BJ (cell line): Measurements from ENCODE around the gene THAP7. TPM values are rescaled to one million over a fixed set of nuclear protein-coding genes. Genes with fewer than 3 reads are reported as not detected.

Experiments used
- CTCF ChIA-PET: fragments of 350-600 bp; formaldehyde crosslinking; extraction: SDS; loops from one replicate; lab custom pipeline; 2021; ENCODE audit warnings: antibody characterized with exemption, inconsistent platforms; lab: Yijun Ruan, JAX
- POLR2A ChIA-PET: fragments of 300-600 bp; sonication (Branson Sonifier 250); formaldehyde crosslinking; extraction: SDS; loops from one replicate; lab custom pipeline; 2021; ENCODE audit warnings: antibody characterized with exemption; lab: Charles Lee
- DNase-seq: peaks from one replicate; pipeline ENCODE4 v3.0.0-alpha.2; 2011; ENCODE audit warnings: low read depth
- H3K27me3 ChIP-seq: 2 replicates; pipeline ENCODE4 v1.6.0; 2011; ENCODE audit warnings: low read length; ENCODE audit not compliant: control insufficient read depth, insufficient read depth
- H3K36me3 ChIP-seq: 2 replicates; pipeline ENCODE4 v1.5.1; 2011; ENCODE audit warnings: low read length; ENCODE audit not compliant: control insufficient read depth, insufficient read depth
- H3K4me3 ChIP-seq: 2 replicates; pipeline ENCODE4 v1.5.1; 2011; ENCODE audit warnings: low read depth, mild to moderate bottlenecking, control low read depth, low read length
- polyA plus RNA-seq: library from polyadenylated mRNA; depleted of rRNA; stranded (reverse); fragments of >200 nt; gene quantifications from 2 replicates; pipeline ENCODE4 v1.2.3, GENCODE V29; 2011
- TF ChIP-seq, protein P1 (sequence below): IDR thresholded peaks from 2 replicates; pipeline ENCODE4 v1.5.1; 2011; ENCODE audit warnings: low read depth, mild to moderate bottlenecking, control low read depth, inconsistent platforms, low read length, moderate library complexity; ENCODE audit not compliant: insufficient read depth

THAP7 gene
- polyA plus RNA-seq, 1 experiment, result 24.4 TPM

DNA sequence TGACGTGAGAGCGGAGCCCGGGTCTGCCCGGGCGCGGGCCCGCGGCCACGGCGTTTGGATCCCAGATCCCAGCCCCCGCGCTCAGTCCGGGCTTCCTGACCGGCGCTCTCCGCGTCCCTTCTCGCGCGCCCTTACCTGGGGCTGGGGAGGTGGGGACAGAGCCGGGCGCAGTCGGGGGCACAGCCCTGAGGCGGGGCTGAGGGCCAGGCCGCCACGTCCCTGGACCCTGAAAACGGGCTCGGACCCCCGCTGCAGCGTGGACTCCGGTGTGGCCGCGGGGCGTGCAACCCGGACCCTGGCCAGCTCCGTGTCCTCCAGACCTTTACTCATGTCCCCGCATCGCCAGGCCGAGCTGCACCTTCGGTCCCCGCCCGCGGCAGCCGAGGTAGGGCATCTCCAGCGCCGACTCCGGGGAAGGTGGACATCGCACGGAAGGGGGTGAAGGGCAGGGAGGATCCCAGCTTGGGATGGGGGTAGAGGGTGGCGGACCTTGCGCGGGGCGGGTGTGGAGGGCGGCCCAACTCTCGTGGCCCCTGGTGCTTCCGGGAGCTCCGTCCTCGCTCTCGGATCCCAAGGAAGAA, 44.7 kb downstream of the THAP7 start:
- POLR2A ChIA-PET, result interaction anchor here (0.6 to 0.9 kb wide), 3 partner anchors 15 to 72 kb away, joined by 3 to 10 read pairs (median 9); no protein-coding TSS in a partner anchor
- no peak for DNase-seq
- CTCF ChIA-PET, result interaction anchor here (0.7 to 7.2 kb wide), 7 partner anchors 15 to 72 kb away, joined by 3 to 36 read pairs (median 6); partner anchors contain the start of gene CRKL
- no peaks in the 10 kb centered on the region for H3K27me3 ChIP-seq
- TF ChIP-seq, protein P1, sequence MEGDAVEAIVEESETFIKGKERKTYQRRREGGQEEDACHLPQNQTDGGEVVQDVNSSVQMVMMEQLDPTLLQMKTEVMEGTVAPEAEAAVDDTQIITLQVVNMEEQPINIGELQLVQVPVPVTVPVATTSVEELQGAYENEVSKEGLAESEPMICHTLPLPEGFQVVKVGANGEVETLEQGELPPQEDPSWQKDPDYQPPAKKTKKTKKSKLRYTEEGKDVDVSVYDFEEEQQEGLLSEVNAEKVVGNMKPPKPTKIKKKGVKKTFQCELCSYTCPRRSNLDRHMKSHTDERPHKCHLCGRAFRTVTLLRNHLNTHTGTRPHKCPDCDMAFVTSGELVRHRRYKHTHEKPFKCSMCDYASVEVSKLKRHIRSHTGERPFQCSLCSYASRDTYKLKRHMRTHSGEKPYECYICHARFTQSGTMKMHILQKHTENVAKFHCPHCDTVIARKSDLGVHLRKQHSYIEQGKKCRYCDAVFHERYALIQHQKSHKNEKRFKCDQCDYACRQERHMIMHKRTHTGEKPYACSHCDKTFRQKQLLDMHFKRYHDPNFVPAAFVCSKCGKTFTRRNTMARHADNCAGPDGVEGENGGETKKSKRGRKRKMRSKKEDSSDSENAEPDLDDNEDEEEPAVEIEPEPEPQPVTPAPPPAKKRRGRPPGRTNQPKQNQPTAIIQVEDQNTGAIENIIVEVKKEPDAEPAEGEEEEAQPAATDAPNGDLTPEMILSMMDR, result 0 out of 2 replicates have a peak, but pooled peaks have one; percentile 3
- peak overlapping the region; percentile 63 for H3K4me3 ChIP-seq
- H3K36me3 ChIP-seq, result peaks cover 2% of the 10 kb centered on the region; the same call in 1 of the 2 replicates

DNA sequence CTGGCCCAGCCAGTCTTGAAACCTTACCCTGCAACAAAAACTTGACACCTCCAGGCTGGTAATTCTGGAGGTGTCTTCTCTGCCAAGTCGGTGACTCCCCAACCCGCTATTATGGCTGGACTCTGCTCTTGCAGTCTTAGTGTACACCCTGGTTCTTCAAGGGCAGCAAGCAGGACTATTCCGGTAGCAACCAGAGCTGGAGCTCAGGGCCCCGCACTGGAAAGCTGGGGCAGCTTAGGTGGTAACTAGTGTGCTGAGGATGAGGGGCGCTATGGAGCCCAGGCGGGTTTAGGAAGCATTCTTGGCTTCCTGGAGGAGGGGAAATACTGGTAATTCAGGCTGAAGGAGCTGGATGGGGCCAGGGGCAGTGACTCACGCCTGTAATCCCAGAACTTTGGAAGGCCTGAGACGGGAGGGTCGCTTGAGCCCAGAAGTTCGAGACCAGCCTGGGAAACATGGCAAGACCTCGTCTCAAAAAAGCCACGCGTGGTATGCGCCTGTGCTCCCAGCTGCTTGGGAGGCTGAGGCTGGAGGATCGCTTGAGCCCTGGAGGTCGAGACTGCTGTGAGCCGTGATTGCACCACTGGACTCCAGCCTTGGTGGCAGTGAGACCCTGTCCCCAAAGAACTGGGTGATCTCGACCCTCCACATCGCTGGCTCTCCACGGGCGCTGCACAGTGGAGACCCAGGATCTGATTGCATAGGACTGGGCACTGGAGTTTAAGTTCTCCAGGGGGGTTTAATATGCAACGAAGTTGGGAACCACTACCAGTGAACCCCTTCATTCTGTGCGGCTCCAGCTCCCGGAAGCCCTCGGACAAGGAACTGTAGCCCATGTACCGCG, 45.4 kb downstream of the THAP7 start:
- DNase-seq, result no peak
- Histone ChIP-seq H3K36me3 (peaks cover 3% of the 10 kb centered on the region), H3K4me3 (peak overlapping the region; percentile 63), H3K27me3 (no peaks in the 10 kb centered on the region)
- ChIA-PET POLR2A (interaction anchor here (0.6 kb wide), 1 partner anchor 71 kb away, joined by 9 read pairs; no protein-coding TSS in a partner anchor), CTCF (interaction anchor here (0.8 to 7.2 kb wide), 4 partner anchors 19 to 146 kb away, joined by 3 to 36 read pairs (median 8); partner anchors contain the start of gene CRKL)
- TF ChIP-seq, protein P1, result no peak

DNA sequence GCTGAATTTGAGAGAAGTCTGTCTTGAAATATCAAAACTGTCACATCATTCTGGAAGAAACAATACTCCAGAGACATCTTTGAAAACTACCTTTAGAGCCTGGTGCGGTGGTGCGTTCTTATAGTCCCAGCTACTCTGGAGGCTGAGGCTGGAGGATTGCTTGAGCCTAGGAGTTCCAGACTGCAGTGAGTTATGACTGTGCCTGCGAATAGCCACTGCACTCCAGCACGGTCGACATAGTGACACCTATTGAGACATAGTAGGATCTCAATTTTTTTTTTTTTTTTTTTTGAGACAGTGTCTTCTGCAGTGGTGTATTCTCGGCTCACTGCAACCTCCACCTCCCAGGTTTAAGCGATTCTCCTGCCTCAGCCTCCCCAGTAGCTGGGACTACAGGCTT, 46.4 kb downstream of the THAP7 start:
- no peak for DNase-seq
- Histone ChIP-seq H3K36me3 (peaks cover 3% of the 10 kb centered on the region), H3K4me3 (no peak overlapping the region), H3K27me3 (no peaks in the 10 kb centered on the region)
- TF ChIP-seq, protein P1, result no peak
- POLR2A ChIA-PET, result no interaction called here
- CTCF ChIA-PET, result interaction anchor here (0.6 to 7.2 kb wide), 2 partner anchors 70 to 689 kb away, joined by 3 to 36 read pairs; no protein-coding TSS in a partner anchor

DNA sequence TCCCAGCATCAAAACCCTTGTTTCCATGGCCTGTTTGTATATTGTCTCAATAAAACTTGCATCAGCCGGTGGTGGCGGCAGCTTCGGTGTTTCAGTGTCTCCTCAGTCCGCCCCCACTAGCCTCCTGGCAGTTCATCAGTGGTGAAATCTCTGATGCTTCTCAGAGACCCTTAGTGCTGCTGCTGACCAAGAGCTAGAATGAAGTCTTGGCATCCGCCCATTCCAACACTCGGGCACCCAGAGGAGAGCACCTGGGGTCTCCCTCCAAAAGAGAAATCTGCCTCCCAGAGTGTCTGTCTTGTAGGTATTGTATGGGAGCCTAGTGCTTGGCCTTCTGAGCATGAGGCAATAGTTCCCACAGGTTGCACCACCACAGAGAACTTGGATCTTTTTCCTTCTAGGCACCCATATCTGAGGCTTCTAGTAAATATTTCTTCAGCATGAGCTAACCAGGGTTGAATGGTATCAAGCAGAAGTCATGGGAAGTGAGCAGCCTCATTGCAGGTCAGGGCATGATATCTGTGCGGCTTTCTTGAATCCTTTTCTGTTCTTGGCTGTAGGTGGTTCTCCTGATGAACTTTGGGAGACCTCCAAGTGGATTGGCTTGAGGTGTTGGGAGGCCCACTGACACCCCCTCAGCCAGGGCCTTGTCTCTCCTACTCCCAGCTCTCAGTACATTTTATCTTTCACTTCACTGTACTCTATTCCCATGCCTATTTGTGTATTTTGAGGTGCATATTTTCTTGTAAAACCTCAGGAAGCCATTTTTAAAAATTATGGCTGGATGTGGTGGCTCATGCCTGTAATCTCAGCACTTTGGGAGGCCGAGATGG, 48.0 kb downstream of the THAP7 start:
- H3K36me3 ChIP-seq, result peaks cover 9% of the 10 kb centered on the region
- ChIA-PET POLR2A (no interaction called here), CTCF (interaction anchor here (0.9 to 7.2 kb wide), 3 partner anchors 7 to 68 kb away, joined by 3 to 36 read pairs (median 5); no protein-coding TSS in a partner anchor)
- peak; percentile 6 for DNase-seq
- TF ChIP-seq, protein P1, result no peak
- no peak overlapping the region for H3K4me3 ChIP-seq
- no peaks in the 10 kb centered on the region for H3K27me3 ChIP-seq
